T-cell (primary cell): ENCODE measurements around the gene RBP5. TPM values are rescaled to one million over a fixed set of nuclear protein-coding genes. Genes with fewer than 3 reads are reported as not detected.

Experiments used
- ATAC-seq, 4 experiments: fragments of 200-7000 bp in 3 of 4; fragments of 150-1000 bp in 1 of 4; cut with Tn5 transposase; replicated peaks in 1 of 4; 1 replicate in 3 of 4; 2 replicates in 1 of 4; pipeline ENCODE4 v1.10.0; 2021; ENCODE audit warnings: moderate library complexity in 3 of 4, mild to moderate bottlenecking in 2 of 4, moderate number of reproducible peaks in 1 of 4
- CTCF ChIA-PET, 2 donors: fragments of 300-600 bp; sonication (Branson Sonifier 250); formaldehyde crosslinking; loops; one replicate each; lab custom pipeline; 2022; ENCODE audit warnings: antibody characterized with exemption in 2 of 2; lab: Charles Lee
- POLR2A ChIA-PET, 2 donors: fragments of 300-600 bp; sonication (Branson Sonifier 250); formaldehyde crosslinking; loops; one replicate each; lab custom pipeline; 2022; ENCODE audit warnings: antibody characterized with exemption in 2 of 2; lab: Charles Lee
- DNase-seq, 35 experiments: peaks; one replicate each; pipeline versions ENCODE4 v3.0.0 to v3.0.0-alpha.2; 2013 to 2023
- H3K27ac ChIP-seq: one replicate; pipeline ENCODE4 v1.5.1; 2013; ENCODE audit warnings: low read length
- H3K27me3 ChIP-seq, 2 experiments: replicated peaks in 1 of 2; 1 replicate in 1 of 2; 2 replicates in 1 of 2; pipeline versions ENCODE4 v1.6.1 to v1.7.0; 2013; ENCODE audit warnings: low read length in 1 of 2, mixed read lengths in 1 of 2; ENCODE audit not compliant: control insufficient read depth in 2 of 2, insufficient read depth in 2 of 2; ENCODE audit errors: extremely low read depth in 1 of 2
- H3K36me3 ChIP-seq, 2 donors: 1 replicate in 1 of 2; 2 replicates in 1 of 2; pipeline versions ENCODE4 v1.6.1 to v1.7.0; 2013; ENCODE audit warnings: low read length in 1 of 2; ENCODE audit not compliant: control insufficient read depth in 2 of 2, insufficient read depth in 1 of 2; ENCODE audit errors: extremely low read depth in 1 of 2
- H3K4me1 ChIP-seq, 2 experiments: 1 replicate in 1 of 2; 2 replicates in 1 of 2; pipeline versions ENCODE4 v1.6.1 to v1.7.0; 2013; ENCODE audit warnings: low read length in 2 of 2, mixed read lengths in 1 of 2; ENCODE audit not compliant: insufficient read depth in 2 of 2, control insufficient read depth in 1 of 2; ENCODE audit errors: extremely low read depth in 1 of 2
- H3K4me3 ChIP-seq, 2 donors: 1 replicate in 1 of 2; 2 replicates in 1 of 2; pipeline versions ENCODE4 v1.5.1 to v1.7.0; 2013; ENCODE audit warnings: mild to moderate bottlenecking in 2 of 2, low read length in 1 of 2, moderate library complexity in 1 of 2; ENCODE audit not compliant: control insufficient read depth in 1 of 2; ENCODE audit errors: extremely low read depth in 1 of 2
- H3K9me3 ChIP-seq: 2 replicates; pipeline ENCODE4 v1.7.0; 2013
- H3K27ac Mint-ChIP-seq, 2 donors: one replicate each; pipeline ENCODE4 v1.8.0; 2020 to 2021; ENCODE audit warnings: mild to moderate bottlenecking in 2 of 2, mixed read lengths in 2 of 2
- H3K27me3 Mint-ChIP-seq, 2 donors: one replicate each; pipeline ENCODE4 v1.8.0; 2021 to 2022; ENCODE audit warnings: mixed read lengths in 2 of 2
- H3K36me3 Mint-ChIP-seq: one replicate; pipeline ENCODE4 v1.8.0; 2021; ENCODE audit warnings: mixed read lengths
- H3K4me1 Mint-ChIP-seq, 3 donors: one replicate each; pipeline ENCODE4 v1.8.0; 2020 to 2022; ENCODE audit warnings: mixed read lengths in 3 of 3, mild to moderate bottlenecking in 1 of 3
- H3K4me3 Mint-ChIP-seq, 3 donors: one replicate each; pipeline ENCODE4 v1.8.0; 2020 to 2022; ENCODE audit warnings: mild to moderate bottlenecking in 3 of 3, mixed read lengths in 3 of 3, moderate library complexity in 3 of 3
- H3K9me3 Mint-ChIP-seq, 3 donors: one replicate each; pipeline ENCODE4 v1.8.0; 2020 to 2022; ENCODE audit warnings: mixed read lengths in 3 of 3
- WGBS: methylation state at CpG from one replicate; pipeline ENCODE4 v1.1.5; 2013; ENCODE audit warnings: missing lambda C conversion rate; ENCODE audit not compliant: insufficient coverage; 5-methylcytosine and 5-hydroxymethylcytosine counted together
- total RNA-seq, 35 experiments: library from RNA in 6 of 35; stranded (reverse) in 6 of 35; fragments of 120-200 nt in 1 of 35; gene quantifications; one replicate each; pipeline versions ENCODE4 v1.2.1 to v1.2.4 and lab custom pipeline; 2013 to 2026

Gene RBP5
- total RNA-seq, 5 donors from 2014 or later (not counting 1 experiment from before 2014, with no cell fraction given), result 0.26 to 0.70 (median 0.59) TPM; not detected in 2

GRCh38 chr12:7075939-7076338 lies 52.8 kb downstream of the RBP5 start:
- CTCF ChIA-PET, result interaction anchor here in 1 of 2 donors (0.5 kb wide), 1 partner anchor 241 kb away, joined by 4 read pairs; no protein-coding TSS in a partner anchor
- WGBS, result 92% methylated on average over 1 of the region's 3 CpGs

GRCh38 chr12:7075518-7075917 lies 53.2 kb downstream of the RBP5 start:
- Histone ChIP-seq H3K27ac (no peak overlapping the region), H3K4me1 (no peaks in the 10 kb centered on the region), H3K27me3 (peaks cover 0 to 12% of the 10 kb centered on the region in 2 experiments), H3K9me3 (no peaks in the 10 kb centered on the region), H3K36me3 (no peaks in the 10 kb centered on the region), H3K4me3 (no peak overlapping the region)
- no peak for ATAC-seq
- DNase-seq, result peak in 1 of 35 experiments; percentile 16
- Mint-ChIP-seq H3K27ac (no peak overlapping the region), H3K36me3 (no peaks in the 10 kb centered on the region), H3K4me1 (peaks cover 0 to 7% (median 0%) of the 10 kb centered on the region in 3 donors), H3K27me3 (peaks cover under 1 to 5% of the 10 kb centered on the region in 2 donors), H3K9me3 (no peaks in the 10 kb centered on the region), H3K4me3 (no peak overlapping the region)
- ChIA-PET POLR2A (interaction anchor here in 1 of 2 donors (0.6 kb wide), 1 partner anchor 42 kb away, joined by 3 read pairs; no protein-coding TSS in a partner anchor), CTCF (interaction anchor here in 1 of 2 donors (0.5 kb wide), 1 partner anchor 241 kb away, joined by 4 read pairs; no protein-coding TSS in a partner anchor)
- WGBS, result 0% methylated on average over 1 of the region's 3 CpGs

More at GRCh38 chr12:7075939-7076338, 52.8 kb downstream of the RBP5 start:
- H3K4me3 ChIP-seq, result no peak overlapping the region
- POLR2A ChIA-PET, result no interaction called here
- Mint-ChIP-seq H3K36me3 (no peaks in the 10 kb centered on the region), H3K27ac (no peak overlapping the region), H3K27me3 (peaks cover 0 to 5% of the 10 kb centered on the region in 2 donors), H3K4me1 (peaks cover 0 to 7% (median 0%) of the 10 kb centered on the region in 3 donors), H3K4me3 (no peak overlapping the region), H3K9me3 (no peaks in the 10 kb centered on the region)
- ATAC-seq, result no peak
- H3K27ac ChIP-seq, result no peak overlapping the region
- no peaks in the 10 kb centered on the region for H3K4me1 ChIP-seq
- DNase-seq, result no peak
- no peaks in the 10 kb centered on the region for H3K9me3 ChIP-seq
- H3K27me3 ChIP-seq, result peaks cover 0 to 12% of the 10 kb centered on the region in 2 experiments
- no peaks in the 10 kb centered on the region for H3K36me3 ChIP-seq

GRCh38 chr12:7073946-7074345 lies 54.7 kb downstream of the RBP5 start:
- Mint-ChIP-seq H3K27me3 (peaks cover 6 to 9% of the 10 kb centered on the region in 2 donors), H3K27ac (no peak overlapping the region), H3K9me3 (no peaks in the 10 kb centered on the region), H3K4me1 (peaks cover 0 to 7% (median 0%) of the 10 kb centered on the region in 3 donors), H3K36me3 (no peaks in the 10 kb centered on the region), H3K4me3 (no peak overlapping the region)
- POLR2A ChIA-PET, result interaction anchor here in 1 of 2 donors (0.6 kb wide), 1 partner anchor 172 kb away, joined by 4 read pairs; no protein-coding TSS in a partner anchor
- H3K4me1 ChIP-seq, result no peaks in the 10 kb centered on the region
- ATAC-seq (no peak), DNase-seq (no peak)
- H3K27ac ChIP-seq, result no peak overlapping the region
- CTCF ChIA-PET, result interaction anchor here (0.6 to 0.7 kb wide), 2 partner anchors 15 to 762 kb away, joined by 3 to 7 read pairs; no protein-coding TSS in a partner anchor
- no peak overlapping the region for H3K4me3 ChIP-seq
- H3K27me3 ChIP-seq, result peaks cover 0 to 12% of the 10 kb centered on the region in 2 experiments
- H3K36me3 ChIP-seq, result no peaks in the 10 kb centered on the region
- WGBS, result no CpG with 5 or more reads among the region's 1 CpG
- no peaks in the 10 kb centered on the region for H3K9me3 ChIP-seq

Other genes with a start within 250 kb of the RBP5 start
- 10 to 100 TPM in 2 of 5 donors, 1 to 10 TPM in 3; 8.7 to 13.6 (median 8.8) TPM for gene LRRC23, start 224.1 kb downstream of the RBP5 start, total RNA-seq
- gene ENO2, start 214.3 kb downstream of the RBP5 start, total RNA-seq, result 100 to 1,000 TPM in 4 of 5 donors, 10 to 100 TPM in 1; 87.2 to 176 (median 148) TPM
- 10 to 100 TPM; 34.7 to 44.3 (median 41.7) TPM for gene ATN1, start 200.9 kb downstream of the RBP5 start, total RNA-seq
- not detected for gene RNU7-1, start 185.1 kb downstream of the RBP5 start, total RNA-seq
- gene C12orf57, start 184.9 kb downstream of the RBP5 start, total RNA-seq, result 100 to 1,000 TPM; 256 to 466 (median 412) TPM
- gene PTPN6, start 177.5 kb downstream of the RBP5 start, total RNA-seq, result 100 to 1,000 TPM; 176 to 237 (median 224) TPM
- 100 to 1,000 TPM; 144 to 168 (median 154) TPM for gene PHB2, start 158.2 kb downstream of the RBP5 start, total RNA-seq
- gene EMG1, start 158.0 kb downstream of the RBP5 start, total RNA-seq, result 10 to 100 TPM; 33.6 to 64.5 (median 58.7) TPM
- 10 to 100 TPM; 19.3 to 27.6 (median 22.6) TPM for gene LPCAT3, start 110.4 kb downstream of the RBP5 start, total RNA-seq
- 1 to 10 TPM; 1.5 to 5.0 (median 4.5) TPM for gene C1S, start 68.2 kb downstream of the RBP5 start, total RNA-seq
- 1 to 10 TPM; 2.2 to 5.9 (median 3.6) TPM for gene C1R, start 36.4 kb downstream of the RBP5 start, total RNA-seq
- 10 to 100 TPM; 18.1 to 36.6 (median 30.8) TPM for gene C1RL, start 19.7 kb downstream of the RBP5 start, total RNA-seq
- gene CLSTN3, start 1.5 kb upstream of the RBP5 start, total RNA-seq, result 10 to 100 TPM; 29.0 to 50.0 (median 41.5) TPM
- 10 to 100 TPM; 24.0 to 44.5 (median 31.1) TPM for gene PEX5, start 60.8 kb upstream of the RBP5 start, total RNA-seq
- gene ACSM4, start 175.2 kb upstream of the RBP5 start, total RNA-seq, result not detected